Measurements from ENCODE around the gene CFH. TPM values are rescaled to one million over a fixed set of nuclear protein-coding genes. Genes with fewer than 3 reads are reported as not detected.
"Not testable (repeated sequence)": the region's sequence is repeated elsewhere in the genome, so short reads cannot be mapped to it uniquely, and the experiment has no call there.

CFH gene
- polyA plus RNA-seq, 1 of the 3 experiments (the other 2 are of a cell fraction), result 2.9 TPM

DNA sequence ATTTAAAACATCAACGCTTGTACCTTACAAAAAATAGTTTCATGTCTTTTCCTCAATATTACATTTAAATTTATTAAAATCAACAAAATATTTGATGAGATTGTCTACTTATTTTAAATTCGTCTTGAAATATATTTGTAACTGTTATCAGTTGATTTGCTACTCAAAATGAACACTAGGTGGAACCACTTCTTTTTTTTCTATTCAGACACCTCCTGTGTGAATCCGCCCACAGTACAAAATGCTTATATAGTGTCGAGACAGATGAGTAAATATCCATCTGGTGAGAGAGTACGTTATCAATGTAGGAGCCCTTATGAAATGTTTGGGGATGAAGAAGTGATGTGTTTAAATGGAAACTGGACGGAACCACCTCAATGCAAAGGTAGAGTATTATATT is 91.4 kb downstream of the CFH start:
- H3K79me2 ChIP-seq (ENCODE audit: insufficient read depth); H3K4me2 ChIP-seq; CTCF ChIA-PET; POLR2A ChIA-PET; H4K20me1 ChIP-seq (ENCODE audit: insufficient read depth); H3K27me3 ChIP-seq (ENCODE audit: insufficient read depth); H3K4me3 ChIP-seq (ENCODE audit: low read depth in 2 of 2, low read length in 1 of 2); H3K9me3 ChIP-seq; H3F3A ChIP-seq (replicated peaks; ENCODE audit: insufficient read depth); H3K36me3 ChIP-seq (replicated peaks in 1 of 2; ENCODE audit: control insufficient read depth in 1 of 2, insufficient read depth in 2 of 2, low read length in 1 of 2); H3K9me2 ChIP-seq; H3K4me1 ChIP-seq (ENCODE audit: control insufficient read depth in 1 of 2, insufficient read depth in 2 of 2, low read depth in 1 of 2, low read length in 1 of 2); H3K9ac ChIP-seq; H3K27ac ChIP-seq (ENCODE audit: low read depth in 2 of 2, low read length in 1 of 2): not testable (repeated sequence)
- 27% methylated on average over 6 of the region's 6 CpGs for WGBS (ENCODE audit: low lambda C conversion rate)
- DNase-seq, result peak; percentile 2
- TF ChIP-seq, protein P1, sequence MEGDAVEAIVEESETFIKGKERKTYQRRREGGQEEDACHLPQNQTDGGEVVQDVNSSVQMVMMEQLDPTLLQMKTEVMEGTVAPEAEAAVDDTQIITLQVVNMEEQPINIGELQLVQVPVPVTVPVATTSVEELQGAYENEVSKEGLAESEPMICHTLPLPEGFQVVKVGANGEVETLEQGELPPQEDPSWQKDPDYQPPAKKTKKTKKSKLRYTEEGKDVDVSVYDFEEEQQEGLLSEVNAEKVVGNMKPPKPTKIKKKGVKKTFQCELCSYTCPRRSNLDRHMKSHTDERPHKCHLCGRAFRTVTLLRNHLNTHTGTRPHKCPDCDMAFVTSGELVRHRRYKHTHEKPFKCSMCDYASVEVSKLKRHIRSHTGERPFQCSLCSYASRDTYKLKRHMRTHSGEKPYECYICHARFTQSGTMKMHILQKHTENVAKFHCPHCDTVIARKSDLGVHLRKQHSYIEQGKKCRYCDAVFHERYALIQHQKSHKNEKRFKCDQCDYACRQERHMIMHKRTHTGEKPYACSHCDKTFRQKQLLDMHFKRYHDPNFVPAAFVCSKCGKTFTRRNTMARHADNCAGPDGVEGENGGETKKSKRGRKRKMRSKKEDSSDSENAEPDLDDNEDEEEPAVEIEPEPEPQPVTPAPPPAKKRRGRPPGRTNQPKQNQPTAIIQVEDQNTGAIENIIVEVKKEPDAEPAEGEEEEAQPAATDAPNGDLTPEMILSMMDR (IDR thresholded peaks at IDR 0.05), result peak; percentile 63
- peak; percentile 28; the same call in 1 of the 2 replicates for TF ChIP-seq SMC3 (IDR thresholded peaks at IDR 0.05; ENCODE audit: low read depth, low read length)
- peak; percentile 49 for TF ChIP-seq RAD21 (IDR thresholded peaks at IDR 0.05; ENCODE audit: low read length)
- peak overlapping the region; percentile 40; the same call in 1 of the 2 replicates for H2AFZ ChIP-seq (ENCODE audit: low read depth)

DNA sequence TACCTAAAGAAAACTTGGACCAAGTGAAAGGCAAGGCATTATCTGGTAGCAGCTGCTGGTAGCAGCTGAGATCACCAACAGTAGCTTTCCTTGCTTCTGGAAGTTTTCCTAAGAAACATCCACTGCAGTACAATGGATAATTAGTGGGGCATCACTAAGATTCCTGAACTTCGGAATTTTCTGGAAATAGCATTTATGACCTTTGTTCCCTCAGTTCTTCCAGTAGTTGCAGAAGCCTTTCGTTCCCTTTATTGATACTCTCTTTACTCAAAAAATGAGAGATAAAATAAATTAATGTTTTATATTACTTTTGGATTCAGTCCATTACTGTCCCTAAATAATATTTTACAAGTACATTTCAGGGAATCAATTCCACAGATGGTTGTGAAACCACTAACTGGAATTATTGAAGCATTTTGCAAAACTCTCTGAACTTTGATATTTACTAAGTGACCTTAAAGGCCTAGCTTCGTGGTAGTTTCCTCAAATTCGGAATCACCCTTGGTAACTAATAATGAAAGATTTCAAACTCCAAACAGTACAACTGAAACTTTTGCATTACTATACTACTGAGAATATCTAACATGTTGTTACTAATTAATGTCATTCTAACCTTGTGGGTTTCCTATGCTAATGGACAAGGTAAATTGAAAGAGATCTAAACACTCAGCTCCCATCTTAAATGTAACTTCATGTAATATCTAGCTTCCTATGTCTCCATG is 113.3 kb downstream of the CFH start:
- H3F3A ChIP-seq (replicated peaks; ENCODE audit: insufficient read depth); H3K27me3 ChIP-seq (ENCODE audit: insufficient read depth); DNase-seq; CTCF ChIA-PET; H3K9me3 ChIP-seq; H3K27ac ChIP-seq (ENCODE audit: low read depth in 2 of 2, low read length in 1 of 2); POLR2A ChIA-PET; H3K36me3 ChIP-seq (replicated peaks in 1 of 2; ENCODE audit: control insufficient read depth in 1 of 2, insufficient read depth in 2 of 2, low read length in 1 of 2); H3K9me2 ChIP-seq; H3K79me2 ChIP-seq (ENCODE audit: insufficient read depth); H3K4me2 ChIP-seq; H2AFZ ChIP-seq (ENCODE audit: low read depth); H3K4me1 ChIP-seq (ENCODE audit: control insufficient read depth in 1 of 2, insufficient read depth in 2 of 2, low read depth in 1 of 2, low read length in 1 of 2); H4K20me1 ChIP-seq (ENCODE audit: insufficient read depth); H3K9ac ChIP-seq; H3K4me3 ChIP-seq (ENCODE audit: low read depth in 2 of 2, low read length in 1 of 2): not testable (repeated sequence)
- WGBS (ENCODE audit: low lambda C conversion rate), result 30% methylated on average over 4 of the region's 4 CpGs

DNA sequence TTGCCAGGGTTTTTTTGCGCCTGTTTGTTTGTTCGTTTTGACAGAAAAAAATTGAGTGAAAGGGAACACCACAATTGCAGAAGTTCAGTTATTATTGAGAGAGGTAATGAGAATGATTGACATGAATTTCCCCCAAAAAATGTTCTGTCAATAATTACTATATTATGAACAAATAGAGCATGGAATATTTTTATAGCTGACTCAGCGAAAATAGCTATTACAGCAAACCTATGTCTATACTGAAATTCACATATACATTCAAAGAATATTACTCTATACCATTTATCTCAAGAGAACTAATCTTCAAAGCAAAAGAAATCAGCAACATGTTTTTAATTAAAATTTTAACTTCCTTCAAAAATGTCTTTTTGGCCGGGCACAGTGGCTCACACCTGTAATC is 118.0 kb downstream of the CFH start:
- H3K36me3 ChIP-seq (replicated peaks in 1 of 2; ENCODE audit: control insufficient read depth in 1 of 2, insufficient read depth in 2 of 2, low read length in 1 of 2); H4K20me1 ChIP-seq (ENCODE audit: insufficient read depth); H3K4me3 ChIP-seq (ENCODE audit: low read depth in 2 of 2, low read length in 1 of 2); H3K4me1 ChIP-seq (ENCODE audit: control insufficient read depth in 1 of 2, insufficient read depth in 2 of 2, low read depth in 1 of 2, low read length in 1 of 2); H3K79me2 ChIP-seq (ENCODE audit: insufficient read depth); H3K27ac ChIP-seq (ENCODE audit: low read depth in 2 of 2, low read length in 1 of 2); CTCF ChIA-PET; H3F3A ChIP-seq (replicated peaks; ENCODE audit: insufficient read depth); H3K27me3 ChIP-seq (ENCODE audit: insufficient read depth); H3K9me3 ChIP-seq; H2AFZ ChIP-seq (ENCODE audit: low read depth); POLR2A ChIA-PET; H3K9ac ChIP-seq; DNase-seq; H3K9me2 ChIP-seq; H3K4me2 ChIP-seq: not testable (repeated sequence)
- 63% methylated on average over 4 of the region's 4 CpGs for WGBS (ENCODE audit: low lambda C conversion rate)

DNA sequence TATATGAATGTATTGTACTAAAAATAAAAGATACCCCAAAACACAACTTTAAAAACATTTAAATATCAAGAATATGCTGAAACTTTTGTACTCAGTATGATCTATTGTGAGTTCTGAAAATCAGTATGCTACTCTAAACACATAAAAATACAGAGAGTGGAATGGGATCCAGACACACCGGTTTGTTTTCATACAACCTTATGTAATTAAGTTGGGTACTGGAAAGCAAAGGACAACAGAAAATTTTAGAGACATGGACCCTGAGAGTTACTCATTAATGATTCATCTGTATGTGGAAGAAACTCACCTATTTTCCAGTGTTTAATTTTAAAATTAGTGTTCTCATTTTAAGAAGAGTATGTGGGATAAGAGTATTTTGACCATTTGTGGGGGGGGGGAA is 121.9 kb downstream of the CFH start:
- Histone ChIP-seq H3K27me3 (ENCODE audit: insufficient read depth) (no peaks in the 10 kb centered on the region), H3K4me3 (ENCODE audit: low read depth in 2 of 2, low read length in 1 of 2) (no peak overlapping the region), H3K36me3 (replicated peaks in 1 of 2; ENCODE audit: control insufficient read depth in 1 of 2, insufficient read depth in 2 of 2, low read length in 1 of 2) (no peaks in the 10 kb centered on the region), H3F3A (replicated peaks; ENCODE audit: insufficient read depth) (no peaks in the 10 kb centered on the region), H3K9me2 (no peaks in the 10 kb centered on the region), H3K9me3 (no peaks in the 10 kb centered on the region), H3K4me2 (no peak overlapping the region), H3K4me1 (ENCODE audit: control insufficient read depth in 1 of 2, insufficient read depth in 2 of 2, low read depth in 1 of 2, low read length in 1 of 2) (no peaks in the 10 kb centered on the region), H3K79me2 (ENCODE audit: insufficient read depth) (no peaks in the 10 kb centered on the region), H3K27ac (ENCODE audit: low read depth in 2 of 2, low read length in 1 of 2) (no peak overlapping the region), H2AFZ (ENCODE audit: low read depth) (no peak overlapping the region), H3K9ac (no peak overlapping the region), H4K20me1 (ENCODE audit: insufficient read depth) (no peaks in the 10 kb centered on the region)
- 82% methylated on average over 1 of the region's 1 CpG for WGBS (ENCODE audit: low lambda C conversion rate)
- no peak for DNase-seq
- CTCF ChIA-PET, result no interaction called here
- POLR2A ChIA-PET, result no interaction called here
- TF ChIP-seq, protein P2, sequence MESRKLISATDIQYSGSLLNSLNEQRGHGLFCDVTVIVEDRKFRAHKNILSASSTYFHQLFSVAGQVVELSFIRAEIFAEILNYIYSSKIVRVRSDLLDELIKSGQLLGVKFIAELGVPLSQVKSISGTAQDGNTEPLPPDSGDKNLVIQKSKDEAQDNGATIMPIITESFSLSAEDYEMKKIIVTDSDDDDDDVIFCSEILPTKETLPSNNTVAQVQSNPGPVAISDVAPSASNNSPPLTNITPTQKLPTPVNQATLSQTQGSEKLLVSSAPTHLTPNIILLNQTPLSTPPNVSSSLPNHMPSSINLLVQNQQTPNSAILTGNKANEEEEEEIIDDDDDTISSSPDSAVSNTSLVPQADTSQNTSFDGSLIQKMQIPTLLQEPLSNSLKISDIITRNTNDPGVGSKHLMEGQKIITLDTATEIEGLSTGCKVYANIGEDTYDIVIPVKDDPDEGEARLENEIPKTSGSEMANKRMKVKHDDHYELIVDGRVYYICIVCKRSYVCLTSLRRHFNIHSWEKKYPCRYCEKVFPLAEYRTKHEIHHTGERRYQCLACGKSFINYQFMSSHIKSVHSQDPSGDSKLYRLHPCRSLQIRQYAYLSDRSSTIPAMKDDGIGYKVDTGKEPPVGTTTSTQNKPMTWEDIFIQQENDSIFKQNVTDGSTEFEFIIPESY (IDR thresholded peaks at IDR 0.05; ENCODE audit: borderline replicate concordance, low read depth), result no peak
- TF ChIP-seq, protein P3, sequence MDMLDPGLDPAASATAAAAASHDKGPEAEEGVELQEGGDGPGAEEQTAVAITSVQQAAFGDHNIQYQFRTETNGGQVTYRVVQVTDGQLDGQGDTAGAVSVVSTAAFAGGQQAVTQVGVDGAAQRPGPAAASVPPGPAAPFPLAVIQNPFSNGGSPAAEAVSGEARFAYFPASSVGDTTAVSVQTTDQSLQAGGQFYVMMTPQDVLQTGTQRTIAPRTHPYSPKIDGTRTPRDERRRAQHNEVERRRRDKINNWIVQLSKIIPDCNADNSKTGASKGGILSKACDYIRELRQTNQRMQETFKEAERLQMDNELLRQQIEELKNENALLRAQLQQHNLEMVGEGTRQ (IDR thresholded peaks at IDR 0.05; ENCODE audit: borderline replicate concordance, low read depth, low read length), result no peak
- TF ChIP-seq, protein P4, sequence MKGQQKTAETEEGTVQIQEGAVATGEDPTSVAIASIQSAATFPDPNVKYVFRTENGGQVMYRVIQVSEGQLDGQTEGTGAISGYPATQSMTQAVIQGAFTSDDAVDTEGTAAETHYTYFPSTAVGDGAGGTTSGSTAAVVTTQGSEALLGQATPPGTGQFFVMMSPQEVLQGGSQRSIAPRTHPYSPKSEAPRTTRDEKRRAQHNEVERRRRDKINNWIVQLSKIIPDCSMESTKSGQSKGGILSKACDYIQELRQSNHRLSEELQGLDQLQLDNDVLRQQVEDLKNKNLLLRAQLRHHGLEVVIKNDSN (IDR thresholded peaks at IDR 0.05; ENCODE audit: borderline replicate concordance, low read depth), result no peak
- TF ChIP-seq TEAD4 (IDR thresholded peaks at IDR 0.05; ENCODE audit: borderline replicate concordance, insufficient read depth) (no peak), ELF1 (IDR thresholded peaks at IDR 0.05) (no peak), GABPA (IDR thresholded peaks at IDR 0.05; ENCODE audit: low read depth) (no peak), TCF12 (IDR thresholded peaks at IDR 0.05) (no peak), SMC3 (IDR thresholded peaks at IDR 0.05; ENCODE audit: low read depth, low read length) (no peak), MEF2A (IDR thresholded peaks at IDR 0.05; ENCODE audit: borderline replicate concordance, low read depth) (no peak)
